SK-N-SH (cell line): Measurements from ENCODE around the gene BARX1.

Source experiments
- POLR2AphosphoS5 ChIP-seq: IDR thresholded peaks from 2 replicates; pipeline ENCODE4 v1.6.1; 2012; ENCODE audit warnings: low read depth, low read length
- TF ChIP-seq, protein P1 (sequence below): fragments of 200-600 bp; sonication (generic); IDR thresholded peaks from 2 replicates; pipeline ENCODE4 v1.6.1; 2017; ENCODE audit warnings: antibody characterized with exemption, mild to moderate bottlenecking, moderate library complexity
- TF ChIP-seq, protein P2 (sequence below): fragments of 150-350 bp; IDR thresholded peaks from 2 replicates; pipeline ENCODE4 v1.6.1; 2017; ENCODE audit warnings: antibody characterized with exemption, low read length, low read depth, borderline replicate concordance

DNA sequence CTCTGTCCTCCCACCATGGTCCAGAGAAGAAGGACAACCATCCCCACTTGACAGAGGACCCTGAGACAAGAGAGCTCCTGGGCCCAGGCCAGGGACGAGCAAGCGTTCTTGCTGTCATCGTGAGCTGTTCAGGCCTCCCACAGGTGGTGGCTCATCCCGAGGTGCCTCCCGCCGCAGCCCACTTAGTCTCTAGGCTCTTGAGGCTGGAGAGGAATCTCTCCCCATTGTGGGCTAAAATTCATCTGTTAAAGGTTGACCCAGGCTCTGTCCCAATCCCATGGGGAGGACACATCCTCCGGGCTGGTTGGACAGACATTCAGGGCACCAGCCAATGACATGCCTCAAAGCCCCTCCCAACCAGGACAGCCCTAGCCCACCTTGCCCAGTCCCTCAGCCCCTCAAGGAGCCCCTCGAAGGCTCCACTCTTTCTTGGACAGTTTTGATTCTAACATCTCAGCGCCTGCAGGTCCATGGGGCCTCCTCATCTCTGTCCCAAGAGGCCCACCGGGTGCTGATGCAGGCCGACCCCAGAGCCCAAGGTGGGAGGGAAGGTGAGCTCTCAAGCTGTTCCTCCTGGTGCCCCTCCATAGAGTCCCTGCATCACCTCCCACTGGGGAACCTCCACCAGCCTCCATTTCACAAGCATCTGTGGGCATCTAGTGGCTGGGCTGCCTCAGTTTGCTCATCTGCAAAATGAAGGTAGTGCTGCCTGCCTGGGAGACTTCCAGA, 52.9 kb downstream of the BARX1 start:
- TF ChIP-seq POLR2AphosphoS5 = no peak
- TF ChIP-seq, protein P1, sequence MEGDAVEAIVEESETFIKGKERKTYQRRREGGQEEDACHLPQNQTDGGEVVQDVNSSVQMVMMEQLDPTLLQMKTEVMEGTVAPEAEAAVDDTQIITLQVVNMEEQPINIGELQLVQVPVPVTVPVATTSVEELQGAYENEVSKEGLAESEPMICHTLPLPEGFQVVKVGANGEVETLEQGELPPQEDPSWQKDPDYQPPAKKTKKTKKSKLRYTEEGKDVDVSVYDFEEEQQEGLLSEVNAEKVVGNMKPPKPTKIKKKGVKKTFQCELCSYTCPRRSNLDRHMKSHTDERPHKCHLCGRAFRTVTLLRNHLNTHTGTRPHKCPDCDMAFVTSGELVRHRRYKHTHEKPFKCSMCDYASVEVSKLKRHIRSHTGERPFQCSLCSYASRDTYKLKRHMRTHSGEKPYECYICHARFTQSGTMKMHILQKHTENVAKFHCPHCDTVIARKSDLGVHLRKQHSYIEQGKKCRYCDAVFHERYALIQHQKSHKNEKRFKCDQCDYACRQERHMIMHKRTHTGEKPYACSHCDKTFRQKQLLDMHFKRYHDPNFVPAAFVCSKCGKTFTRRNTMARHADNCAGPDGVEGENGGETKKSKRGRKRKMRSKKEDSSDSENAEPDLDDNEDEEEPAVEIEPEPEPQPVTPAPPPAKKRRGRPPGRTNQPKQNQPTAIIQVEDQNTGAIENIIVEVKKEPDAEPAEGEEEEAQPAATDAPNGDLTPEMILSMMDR = no peak
- TF ChIP-seq, protein P2, sequence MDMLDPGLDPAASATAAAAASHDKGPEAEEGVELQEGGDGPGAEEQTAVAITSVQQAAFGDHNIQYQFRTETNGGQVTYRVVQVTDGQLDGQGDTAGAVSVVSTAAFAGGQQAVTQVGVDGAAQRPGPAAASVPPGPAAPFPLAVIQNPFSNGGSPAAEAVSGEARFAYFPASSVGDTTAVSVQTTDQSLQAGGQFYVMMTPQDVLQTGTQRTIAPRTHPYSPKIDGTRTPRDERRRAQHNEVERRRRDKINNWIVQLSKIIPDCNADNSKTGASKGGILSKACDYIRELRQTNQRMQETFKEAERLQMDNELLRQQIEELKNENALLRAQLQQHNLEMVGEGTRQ = no peak
